Stimulated activated CD4-positive, alpha-beta T cell treated with anti-CD3 and anti-CD28 coated beads, Interleukin-1b, Interleukin-23, amount 100 ng/mL, for 48 hours (primary cell): ENCODE results near the gene NMBR.
"Not testable (repeated sequence)": the region's sequence is repeated elsewhere in the genome, so short reads cannot be mapped to it uniquely, and the experiment has no call there.

Experiments
- DNase-seq: peaks from one replicate; pipeline ENCODE4 v3.0.0-alpha.2; 2020

The NMBR gene

DNA sequence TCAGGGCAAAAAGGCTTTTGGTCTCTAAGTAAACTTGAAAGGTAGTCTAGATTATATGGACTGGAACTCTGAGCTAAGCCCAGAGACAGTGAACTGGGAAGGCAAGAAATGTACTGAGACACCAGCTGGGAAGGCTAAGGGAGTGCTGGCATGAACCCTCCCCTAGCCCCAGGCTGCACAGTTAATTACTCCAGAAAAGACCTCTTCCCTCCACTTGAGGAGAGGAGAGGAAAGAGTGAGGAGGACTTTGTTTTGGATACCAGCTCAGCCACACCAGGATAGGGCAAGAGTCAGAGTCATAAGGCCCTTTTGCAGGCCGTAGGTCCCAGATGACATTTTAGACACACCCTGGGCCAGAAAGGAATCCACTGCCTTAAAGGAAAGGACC lies 98.3 kb downstream of the NMBR start:
- DNase-seq, result no peak

DNA sequence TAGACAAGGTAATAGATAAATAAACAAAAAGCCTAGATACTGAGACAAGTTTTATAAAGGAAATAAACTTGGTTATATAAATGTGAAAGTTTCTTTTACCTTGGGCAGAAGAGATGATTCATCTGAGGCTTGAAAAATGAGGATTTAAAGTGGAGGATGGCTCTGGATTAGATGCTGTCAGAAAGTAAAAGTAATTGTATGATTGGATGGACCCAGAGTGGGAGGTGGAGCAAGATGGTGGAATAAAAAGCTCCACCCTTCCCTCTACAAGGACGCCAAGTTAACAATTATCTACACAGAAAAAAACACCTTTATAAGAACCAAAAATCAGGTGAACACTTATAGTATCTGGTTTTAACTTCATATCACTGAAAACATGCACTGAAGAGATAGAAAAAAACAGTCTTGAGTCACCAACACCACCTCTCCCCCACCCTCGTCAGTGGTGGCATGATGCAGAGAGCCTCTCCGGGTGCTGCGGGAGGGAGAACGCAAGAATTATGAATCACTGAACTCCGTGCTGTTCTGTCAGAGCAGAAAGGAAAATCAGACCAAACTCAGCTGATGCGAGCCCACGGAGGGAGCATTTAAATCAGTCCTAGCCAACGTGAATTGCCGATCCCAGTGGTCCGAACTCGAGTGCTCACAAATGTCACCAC lies 98.9 kb downstream of the NMBR start:
- DNase-seq, result no peak

DNA sequence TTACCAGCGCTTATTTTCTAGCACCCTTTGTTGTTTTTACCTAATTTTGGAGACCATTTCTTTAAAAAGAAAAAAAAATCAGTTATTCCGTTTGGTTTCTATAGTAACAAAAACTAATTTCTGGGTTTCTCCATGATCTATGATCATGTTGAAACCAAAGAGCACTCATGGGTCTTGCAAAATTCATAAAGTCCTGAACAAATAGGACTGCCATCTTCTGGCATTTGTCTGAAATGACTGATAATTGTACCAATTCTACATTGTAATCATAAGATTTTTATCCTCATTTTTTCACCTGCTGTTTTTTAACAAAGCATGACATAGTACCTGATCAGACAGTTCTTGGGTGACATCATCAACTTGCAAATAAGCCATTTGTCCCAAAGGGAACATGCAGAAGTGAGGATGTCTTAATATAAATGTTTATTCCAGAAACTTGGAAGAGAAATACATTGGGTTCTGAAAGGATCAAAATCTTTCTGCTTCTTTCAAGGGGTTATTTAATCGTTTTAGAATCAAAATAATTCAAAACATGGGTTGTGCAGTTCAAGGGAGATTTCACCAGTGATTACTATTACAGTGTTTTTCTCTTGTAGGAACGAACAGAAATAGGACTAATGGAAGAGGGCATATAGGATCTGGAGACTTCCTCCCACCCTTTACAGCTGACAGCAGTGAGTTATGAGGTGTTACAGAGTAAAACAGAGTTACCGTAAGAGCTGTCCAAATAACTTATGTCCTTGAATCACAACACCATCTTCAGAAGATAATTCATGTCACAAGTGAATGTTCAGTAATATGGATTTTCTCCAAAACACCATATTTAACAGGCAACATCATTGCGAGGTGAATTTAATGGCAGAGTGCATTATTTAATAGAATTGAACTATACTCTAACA lies 101.3 kb downstream of the NMBR start:
- no peak for DNase-seq

DNA sequence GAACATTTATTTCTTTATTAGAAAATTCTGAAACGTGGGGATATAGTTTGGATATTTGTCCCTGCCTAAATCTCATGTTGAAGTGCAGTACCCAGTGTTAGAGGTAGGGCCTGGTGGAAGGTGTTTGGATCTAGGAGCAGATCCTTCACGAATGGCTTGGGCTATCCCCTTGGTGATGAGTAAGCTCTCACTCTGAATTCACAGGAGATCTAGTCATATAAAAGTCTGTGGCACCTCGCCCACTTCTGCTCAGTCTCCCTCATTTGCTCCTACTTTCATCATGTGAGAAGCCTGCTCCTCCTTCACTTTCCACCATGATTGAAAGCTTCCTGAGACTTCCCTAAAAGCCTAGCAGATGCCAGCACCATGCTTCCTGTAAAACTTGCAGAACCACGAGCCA lies 111.0 kb downstream of the NMBR start:
- DNase-seq, result no peak

DNA sequence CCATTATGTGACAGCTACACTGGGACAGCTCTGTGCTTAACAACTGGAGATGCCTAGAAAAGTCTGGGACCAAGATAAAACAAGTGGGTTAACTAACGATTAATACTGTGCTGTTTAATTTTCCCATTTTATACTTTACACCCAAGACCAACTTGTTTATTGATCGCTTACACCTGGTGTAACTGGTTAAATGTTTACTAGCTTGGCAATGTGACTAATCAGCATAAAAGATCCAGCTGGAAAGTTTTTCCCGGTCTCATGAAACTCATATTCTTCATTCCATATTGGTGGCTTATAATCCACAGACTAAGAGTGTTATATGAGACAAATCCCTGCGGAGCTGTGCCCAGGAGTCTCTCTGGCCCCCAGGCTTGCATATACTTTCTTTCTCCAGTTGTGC lies 115.9 kb downstream of the NMBR start:
- no peak for DNase-seq

DNA sequence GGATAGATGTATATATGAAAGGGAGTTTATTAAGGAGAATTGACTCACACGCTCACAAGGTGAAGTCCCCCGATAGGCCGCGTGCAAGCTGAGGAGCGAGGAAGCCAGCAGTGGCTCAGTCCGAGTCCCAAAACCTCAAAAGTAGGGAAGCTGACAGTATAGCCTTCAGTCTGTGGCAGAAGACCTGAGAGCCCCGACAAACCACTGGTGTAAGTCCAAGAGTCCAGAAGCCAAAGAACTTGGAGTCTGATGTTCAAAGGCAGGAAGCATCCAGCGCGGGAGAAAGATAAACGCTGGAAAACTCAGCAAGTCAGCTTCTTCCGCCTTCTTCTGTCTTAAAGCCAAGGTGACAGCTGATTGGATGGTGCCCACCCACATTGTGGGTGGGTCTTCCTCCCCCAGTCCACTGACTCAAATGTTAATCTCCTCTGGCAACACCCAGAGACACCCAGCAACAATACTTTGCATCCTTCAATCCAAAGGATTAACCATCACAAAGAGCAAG lies 116.8 kb downstream of the NMBR start:
- DNase-seq, result no peak

DNA sequence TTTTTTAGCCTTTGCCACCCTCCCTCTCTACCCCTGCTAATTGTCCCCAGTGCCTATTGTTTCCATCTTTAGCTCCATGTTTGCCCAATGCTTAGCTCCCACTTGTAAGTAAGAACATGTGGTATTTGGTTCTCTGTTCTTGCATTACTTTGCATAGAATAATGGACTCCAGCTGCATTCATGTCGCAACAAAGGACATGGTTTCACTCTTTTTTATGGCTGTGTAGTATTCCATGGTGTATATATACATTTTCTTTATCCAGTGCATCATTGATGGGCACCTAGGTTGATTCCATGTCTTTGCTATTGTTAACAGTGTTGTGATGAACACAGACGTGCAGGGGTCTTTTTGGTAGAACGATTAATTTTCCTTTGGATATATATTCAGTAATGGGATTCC lies 118.4 kb downstream of the NMBR start:
- DNase-seq, result no peak

DNA sequence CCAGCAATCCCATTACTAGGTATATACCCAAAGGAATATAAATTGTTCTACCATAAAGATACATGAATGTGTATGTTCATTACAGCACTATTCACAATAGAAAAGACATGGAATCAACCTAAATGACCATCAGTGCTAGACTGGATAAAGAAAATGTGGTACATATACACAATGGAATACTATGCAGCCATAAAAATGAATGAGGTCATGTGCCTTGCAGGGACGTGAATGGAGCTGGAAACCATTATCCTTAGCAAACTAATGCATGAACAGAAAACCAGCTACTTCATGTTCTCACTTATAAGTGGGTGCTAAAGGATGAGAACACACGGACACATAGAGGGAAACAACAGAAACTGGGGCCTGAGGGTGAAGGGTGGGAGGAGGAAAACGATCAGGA lies 119.1 kb downstream of the NMBR start:
- DNase-seq, result not testable (repeated sequence)

DNA sequence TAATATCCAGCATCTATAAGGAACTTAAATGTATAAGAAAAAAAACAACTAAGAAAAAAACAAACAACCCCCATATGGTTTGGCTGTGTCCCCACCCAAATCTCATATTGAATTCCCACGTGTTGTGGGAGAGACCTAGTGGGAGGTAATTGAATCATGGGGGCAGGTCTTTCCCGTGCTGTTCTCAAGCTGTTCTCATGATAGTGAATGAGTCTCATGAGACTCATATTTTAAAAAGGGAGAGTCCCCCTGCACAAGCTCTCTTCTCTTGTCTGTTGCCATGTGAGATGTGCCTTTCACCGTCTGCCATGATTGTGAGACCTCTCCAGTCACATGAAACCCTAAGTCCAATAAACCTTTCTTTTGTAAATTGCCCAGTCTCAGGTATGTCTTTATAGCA lies 119.8 kb downstream of the NMBR start:
- DNase-seq, result no peak

DNA sequence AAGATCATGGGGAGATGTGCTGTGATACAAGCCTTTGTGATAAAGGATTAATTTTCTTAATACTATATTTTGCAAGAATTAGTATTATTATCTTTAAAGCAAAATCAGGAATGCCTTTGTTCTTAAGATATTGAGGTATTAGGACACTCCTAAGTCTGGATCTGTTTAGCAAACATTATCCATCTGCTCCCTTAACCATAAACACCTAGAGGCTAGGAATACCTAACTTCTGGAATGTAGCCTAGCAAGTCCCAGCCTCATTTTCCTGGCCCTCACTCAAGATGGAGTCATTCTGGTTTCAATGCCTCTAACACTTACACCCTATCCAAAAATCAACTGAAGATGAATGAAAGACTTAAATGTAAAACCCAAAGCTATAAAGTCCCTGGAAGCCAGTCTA lies 120.5 kb downstream of the NMBR start:
- no peak for DNase-seq
